Suppressor macrophage treated with lipopolysaccharide for 1 hour (primary cell): ENCODE data around the gene ZNRF3.
A peak's percentile ranks its signal among the peaks of the same experiment; 100 is the strongest.
"Not testable (repeated sequence)": the region's sequence is repeated elsewhere in the genome, so short reads cannot be mapped to it uniquely, and the experiment has no call there.

Experiments used
- DNase-seq, 3 donors: peaks; one replicate each; pipeline ENCODE4 v3.0.0-alpha.2; 2020 to 2022

Gene ZNRF3

GRCh38 chr22:28885939-28886338 is 2.6 kb downstream of the ZNRF3 start:
- no peak for DNase-seq

GRCh38 chr22:28886679-28887078 is 3.3 kb downstream of the ZNRF3 start:
- DNase-seq, result not testable (repeated sequence)

GRCh38 chr22:28887725-28888459 is 4.5 kb downstream of the ZNRF3 start:
- no peak for DNase-seq

GRCh38 chr22:28889478-28890024 is 6.2 kb downstream of the ZNRF3 start:
- no peak for DNase-seq

GRCh38 chr22:28891156-28891733 is 7.9 kb downstream of the ZNRF3 start:
- DNase-seq, result no peak

GRCh38 chr22:28892175-28892731 is 8.9 kb downstream of the ZNRF3 start:
- no peak for DNase-seq

- DNase-seq, result no peak
These were observed 10.4 kb downstream of the ZNRF3 start for GRCh38 chr22:28893810-28894209.

GRCh38 chr22:28894334-28894733 is 11.0 kb downstream of the ZNRF3 start:
- peak in 2 of 3 donors; percentile 15 to 25 for DNase-seq

- DNase-seq, result no peak
These were observed 11.4 kb downstream of the ZNRF3 start for GRCh38 chr22:28894807-28895206.

GRCh38 chr22:28896611-28897010 is 13.2 kb downstream of the ZNRF3 start:
- no peak for DNase-seq

- DNase-seq, result no peak
These were observed 14.9 kb downstream of the ZNRF3 start for GRCh38 chr22:28898233-28898629.

GRCh38 chr22:28899199-28899853 is 16.0 kb downstream of the ZNRF3 start:
- DNase-seq, result no peak

- DNase-seq, result no peak
These were observed 17.1 kb downstream of the ZNRF3 start for GRCh38 chr22:28900379-28900925.

GRCh38 chr22:28902490-28902889 is 19.1 kb downstream of the ZNRF3 start:
- DNase-seq, result no peak

- DNase-seq, result no peak
These were observed 19.7 kb downstream of the ZNRF3 start for GRCh38 chr22:28903080-28903479.

- no peak for DNase-seq
These were observed 20.4 kb downstream of the ZNRF3 start for GRCh38 chr22:28903729-28904128.

GRCh38 chr22:28904211-28904896 is 21.0 kb downstream of the ZNRF3 start:
- DNase-seq, result no peak

- DNase-seq, result no peak
These were observed 22.0 kb downstream of the ZNRF3 start for GRCh38 chr22:28905256-28905832.

GRCh38 chr22:28906312-28906711 is 22.9 kb downstream of the ZNRF3 start:
- no peak for DNase-seq

GRCh38 chr22:28907311-28908008 is 24.1 kb downstream of the ZNRF3 start:
- DNase-seq, result no peak

- not testable (repeated sequence) for DNase-seq
These were observed 25.4 kb downstream of the ZNRF3 start for GRCh38 chr22:28908810-28909209.

GRCh38 chr22:28909375-28909774 is 26.0 kb downstream of the ZNRF3 start:
- peak; percentile 20 to 58 (median 33) for DNase-seq
